Mesothelial cell of epicardium (in vitro differentiated cells): ENCODE data around the gene CACNA2D3. TPM values are rescaled to one million over a fixed set of nuclear protein-coding genes. Genes with fewer than 3 reads are reported as not detected.

Experiments
- DNase-seq, 2 experiments: peaks; one replicate each; pipeline ENCODE4 v3.0.0; 2021; ENCODE audit warnings: low spot score in 2 of 2; ENCODE audit not compliant: unreplicated experiment in 2 of 2
- H3K27ac Mint-ChIP-seq: 2 replicates; pipeline ENCODE4 v1.8.0; 2021; ENCODE audit warnings: mixed read lengths
- H3K27me3 Mint-ChIP-seq: 2 replicates; pipeline ENCODE4 v1.8.0; 2021; ENCODE audit warnings: low read depth, mixed read lengths
- H3K36me3 Mint-ChIP-seq: 2 replicates; pipeline ENCODE4 v1.8.0; 2021; ENCODE audit warnings: mixed read lengths
- H3K4me1 Mint-ChIP-seq: 2 replicates; pipeline ENCODE4 v1.8.0; 2021; ENCODE audit warnings: mixed read lengths
- H3K4me3 Mint-ChIP-seq: 2 replicates; pipeline ENCODE4 v1.8.0; 2021; ENCODE audit warnings: mild to moderate bottlenecking, moderate library complexity, mixed read lengths
- H3K9me3 Mint-ChIP-seq: 2 replicates; pipeline ENCODE4 v1.8.0; 2021; ENCODE audit warnings: mixed read lengths
- CTCF ChIP-seq: fragments of 200-600 bp; sonication (generic); IDR thresholded peaks from one replicate; pipeline ENCODE4 v1.5.0; 2021; ENCODE audit warnings: antibody characterized with exemption; ENCODE audit not compliant: unreplicated experiment
- total RNA-seq: library from RNA; stranded (reverse); gene quantifications from 3 replicates; pipeline ENCODE4 v1.2.1, GENCODE V29; 2021

CACNA2D3 gene
- total RNA-seq, 1 donor from 2014 or later = 2.3 TPM

- Mint-ChIP-seq H3K9me3 (no peaks in the 10 kb centered on the region), H3K27ac (peak overlapping the region; percentile 79), H3K36me3 (no peaks in the 10 kb centered on the region), H3K4me3 (no peak overlapping the region), H3K4me1 (peaks cover 62% of the 10 kb centered on the region), H3K27me3 (no peaks in the 10 kb centered on the region)
- no peak for TF ChIP-seq CTCF
- no peak for DNase-seq
Observed at GRCh38 chr3:54960082-54960481, 837.7 kb downstream of the CACNA2D3 start.

GRCh38 chr3:54960701-54961100 is 838.3 kb downstream of the CACNA2D3 start:
- Mint-ChIP-seq H3K27me3 (no peaks in the 10 kb centered on the region), H3K4me3 (no peak overlapping the region), H3K27ac (peak overlapping the region; percentile 79), H3K9me3 (no peaks in the 10 kb centered on the region), H3K36me3 (no peaks in the 10 kb centered on the region), H3K4me1 (peaks cover 61% of the 10 kb centered on the region)
- TF ChIP-seq CTCF = no peak
- no peak for DNase-seq

GRCh38 chr3:54962200-54962599 is 839.8 kb downstream of the CACNA2D3 start:
- Mint-ChIP-seq H3K4me3 (no peak overlapping the region), H3K36me3 (no peaks in the 10 kb centered on the region), H3K9me3 (no peaks in the 10 kb centered on the region), H3K4me1 (peaks cover 55% of the 10 kb centered on the region), H3K27ac (no peak overlapping the region), H3K27me3 (no peaks in the 10 kb centered on the region)
- DNase-seq = no peak
- TF ChIP-seq CTCF = no peak

GRCh38 chr3:54963641-54964040 is 841.3 kb downstream of the CACNA2D3 start:
- no peaks in the 10 kb centered on the region for H3K27me3 Mint-ChIP-seq
- H3K36me3 Mint-ChIP-seq = no peaks in the 10 kb centered on the region
- no peak for TF ChIP-seq CTCF
- H3K27ac Mint-ChIP-seq = peak overlapping the region; percentile 25
- H3K4me1 Mint-ChIP-seq = peaks cover 58% of the 10 kb centered on the region
- H3K4me3 Mint-ChIP-seq = no peak overlapping the region
- H3K9me3 Mint-ChIP-seq = no peaks in the 10 kb centered on the region
- no peak for DNase-seq

GRCh38 chr3:54964081-54964480 is 841.7 kb downstream of the CACNA2D3 start:
- no peak for TF ChIP-seq CTCF
- Mint-ChIP-seq H3K9me3 (no peaks in the 10 kb centered on the region), H3K4me3 (no peak overlapping the region), H3K27me3 (no peaks in the 10 kb centered on the region), H3K27ac (peak overlapping the region; percentile 10), H3K4me1 (peaks cover 62% of the 10 kb centered on the region), H3K36me3 (no peaks in the 10 kb centered on the region)
- no peak for DNase-seq

- Mint-ChIP-seq H3K27ac (peak overlapping the region; percentile 21), H3K36me3 (no peaks in the 10 kb centered on the region), H3K4me1 (peaks cover 52% of the 10 kb centered on the region), H3K4me3 (no peak overlapping the region), H3K27me3 (no peaks in the 10 kb centered on the region), H3K9me3 (no peaks in the 10 kb centered on the region)
- TF ChIP-seq CTCF = no peak
- DNase-seq = no peak
Observed at GRCh38 chr3:54965746-54966145, 843.4 kb downstream of the CACNA2D3 start.
